Activated naive CD8-positive, alpha-beta T cell (primary cell): ENCODE data around the gene CYTL1.

ENCODE experiments used
- H3K27ac Mint-ChIP-seq: one replicate; pipeline ENCODE4 v1.8.0; 2021; ENCODE audit warnings: mixed read lengths
- H3K27me3 Mint-ChIP-seq: one replicate; pipeline ENCODE4 v1.8.0; 2021; ENCODE audit warnings: mixed read lengths
- H3K36me3 Mint-ChIP-seq: one replicate; pipeline ENCODE4 v1.8.0; 2021; ENCODE audit warnings: mixed read lengths
- H3K4me1 Mint-ChIP-seq: one replicate; pipeline ENCODE4 v1.8.0; 2021; ENCODE audit warnings: low read depth, mixed read lengths
- H3K4me3 Mint-ChIP-seq: one replicate; pipeline ENCODE4 v1.8.0; 2021; ENCODE audit warnings: mild to moderate bottlenecking, mixed read lengths
- H3K9me3 Mint-ChIP-seq: one replicate; pipeline ENCODE4 v1.8.0; 2021; ENCODE audit warnings: low read depth, mixed read lengths

The CYTL1 gene

DNA sequence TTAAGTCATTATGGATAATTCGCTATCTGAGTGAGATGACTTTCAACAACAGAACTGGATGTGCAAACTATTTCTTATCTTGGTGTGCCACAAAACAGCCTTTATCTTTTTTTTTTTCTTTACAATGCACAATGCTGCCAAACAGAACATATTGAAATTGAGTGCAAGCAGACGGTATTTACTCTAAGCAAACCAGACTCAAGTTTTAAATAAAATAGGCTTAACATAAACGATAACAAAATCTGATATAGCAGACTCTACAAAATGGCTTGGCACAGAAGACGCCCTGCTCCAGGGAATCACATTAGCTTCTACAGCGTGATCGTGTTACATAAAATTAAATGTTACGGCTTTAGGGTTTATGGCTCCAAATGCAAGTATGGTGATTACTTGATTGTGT, 22.4 kb upstream of the CYTL1 start:
- H3K4me3 Mint-ChIP-seq, result no peak overlapping the region
- no peaks in the 10 kb centered on the region for H3K4me1 Mint-ChIP-seq
- H3K27me3 Mint-ChIP-seq, result peaks cover 11% of the 10 kb centered on the region
- H3K36me3 Mint-ChIP-seq, result no peaks in the 10 kb centered on the region
- H3K9me3 Mint-ChIP-seq, result no peaks in the 10 kb centered on the region
- no peak overlapping the region for H3K27ac Mint-ChIP-seq

DNA sequence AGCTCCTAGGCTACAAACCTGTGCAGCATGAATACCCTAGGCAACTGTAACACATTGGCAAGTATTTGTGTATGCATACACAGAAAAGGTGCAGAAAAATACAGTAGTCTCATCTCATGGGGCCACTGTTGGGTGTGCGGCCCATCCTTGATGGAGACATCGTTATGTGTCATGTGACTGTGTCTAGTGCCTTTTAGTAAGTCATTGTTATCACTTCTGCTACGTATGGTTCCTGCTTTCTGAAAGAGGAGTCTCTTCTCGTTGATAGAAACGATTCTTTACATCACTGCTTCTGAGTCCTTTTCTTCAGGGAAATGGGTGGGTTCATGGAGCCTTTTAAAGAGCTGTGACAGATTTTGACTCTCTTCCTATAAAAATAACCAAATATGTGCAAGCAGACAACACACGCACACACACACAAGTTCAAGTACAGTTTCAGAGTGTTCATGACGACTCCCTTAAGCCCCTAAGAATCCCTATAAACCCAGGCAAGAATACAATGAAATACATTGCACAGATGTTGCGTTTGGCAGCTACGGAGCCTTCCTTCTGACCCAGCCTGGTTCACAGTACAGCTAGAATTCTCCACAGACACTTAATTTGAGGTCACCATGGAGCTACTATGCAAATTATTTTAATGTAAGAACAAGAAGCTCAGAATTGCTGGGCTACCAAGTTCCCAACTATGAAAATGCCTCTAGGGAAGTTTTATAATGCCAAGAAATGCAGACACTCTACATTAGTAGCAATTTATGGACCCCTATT, 21.8 kb upstream of the CYTL1 start:
- H3K4me3 Mint-ChIP-seq, result no peak overlapping the region
- peaks cover 11% of the 10 kb centered on the region for H3K27me3 Mint-ChIP-seq
- no peaks in the 10 kb centered on the region for H3K36me3 Mint-ChIP-seq
- H3K27ac Mint-ChIP-seq, result no peak overlapping the region
- H3K9me3 Mint-ChIP-seq, result no peaks in the 10 kb centered on the region
- H3K4me1 Mint-ChIP-seq, result no peaks in the 10 kb centered on the region

DNA sequence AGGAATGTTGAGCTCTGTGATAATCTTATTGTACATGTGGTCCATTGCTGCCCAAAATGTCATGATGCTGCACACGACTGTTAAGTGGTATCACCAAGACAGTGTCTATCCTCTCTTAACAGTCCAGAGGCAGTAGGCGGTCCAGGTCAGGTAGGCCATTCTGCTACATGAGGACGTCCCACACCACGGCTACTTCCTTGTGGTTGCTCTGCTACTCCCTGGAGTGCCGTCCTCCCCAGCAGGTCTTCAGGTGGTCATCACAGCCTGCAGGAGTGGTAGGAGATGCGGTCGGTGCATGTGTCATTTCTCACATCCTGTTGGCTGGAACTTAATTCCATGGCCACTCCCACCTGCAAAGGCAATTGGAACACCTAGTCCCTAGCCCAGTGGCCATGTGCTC, 20.5 kb upstream of the CYTL1 start:
- H3K27me3 Mint-ChIP-seq, result peaks cover 7% of the 10 kb centered on the region
- no peaks in the 10 kb centered on the region for H3K36me3 Mint-ChIP-seq
- H3K4me1 Mint-ChIP-seq, result no peaks in the 10 kb centered on the region
- H3K4me3 Mint-ChIP-seq, result no peak overlapping the region
- no peak overlapping the region for H3K27ac Mint-ChIP-seq
- H3K9me3 Mint-ChIP-seq, result no peaks in the 10 kb centered on the region

DNA sequence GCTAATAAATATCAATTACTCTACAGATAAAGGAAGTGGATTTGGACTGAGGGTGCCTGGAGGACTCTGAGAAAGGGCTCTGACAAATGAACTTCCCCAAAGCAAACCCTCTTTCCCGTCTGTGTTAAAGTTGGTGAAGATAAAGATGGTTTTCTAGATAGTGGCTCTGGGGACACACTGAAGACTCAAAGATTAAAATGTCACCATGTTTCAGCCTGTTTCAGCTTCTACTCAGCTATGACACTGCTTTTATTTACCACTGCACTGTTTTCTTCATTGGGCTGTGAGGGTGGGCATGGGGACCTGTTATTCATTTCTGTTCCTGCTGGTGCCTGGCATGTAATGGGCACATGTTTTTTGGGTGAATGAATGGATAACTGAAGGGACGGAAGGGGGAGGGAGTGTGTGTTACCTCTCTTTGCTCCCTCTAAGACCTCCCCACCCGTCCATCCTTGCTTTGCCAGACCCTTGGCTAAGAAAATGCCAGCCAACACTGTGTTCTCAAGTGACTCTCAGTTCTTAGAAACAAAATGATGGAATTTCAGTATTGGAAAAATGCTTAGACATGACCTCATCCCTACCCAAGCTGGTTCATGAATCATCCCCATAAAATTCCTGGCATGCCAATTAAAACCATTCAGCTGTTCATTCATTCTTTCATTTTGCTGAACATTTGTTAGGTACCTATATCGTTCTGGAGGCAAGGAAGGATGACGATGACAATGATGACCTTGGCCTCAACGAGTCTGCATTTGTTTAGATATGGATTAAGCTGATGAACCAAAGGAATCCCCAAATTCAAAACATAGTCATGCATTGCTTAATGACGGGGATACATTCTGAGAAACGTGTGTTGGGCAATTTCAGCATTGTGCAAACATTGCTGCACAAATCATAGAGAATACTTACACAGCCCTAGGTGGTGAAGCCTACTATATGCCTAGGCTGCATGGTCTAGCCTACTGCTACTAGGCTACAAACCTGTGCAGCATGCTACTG, 18.6 kb upstream of the CYTL1 start:
- Mint-ChIP-seq H3K4me3 (no peak overlapping the region), H3K27ac (no peak overlapping the region), H3K27me3 (no peaks in the 10 kb centered on the region), H3K36me3 (no peaks in the 10 kb centered on the region), H3K9me3 (no peaks in the 10 kb centered on the region), H3K4me1 (peaks cover 7% of the 10 kb centered on the region)

DNA sequence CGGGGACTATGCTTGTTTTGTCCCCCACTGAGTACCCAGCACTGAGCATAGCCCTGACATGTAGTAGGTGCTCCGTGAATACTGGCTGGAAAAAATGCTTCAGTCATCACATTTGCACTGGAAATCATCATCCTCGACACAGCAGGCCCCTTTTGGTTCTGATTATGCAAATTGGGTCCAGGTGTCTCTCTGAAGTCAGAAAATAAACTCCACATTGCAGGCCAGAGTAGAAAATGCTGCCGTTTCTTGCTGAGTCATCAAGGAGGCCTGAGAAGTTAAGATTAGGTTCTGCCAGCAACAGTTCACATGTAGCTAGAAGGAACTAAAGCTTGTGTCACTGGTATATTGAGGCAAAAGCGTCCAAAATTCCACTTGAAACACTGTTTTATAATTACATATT, 17.0 kb upstream of the CYTL1 start:
- no peak overlapping the region for H3K4me3 Mint-ChIP-seq
- H3K36me3 Mint-ChIP-seq, result no peaks in the 10 kb centered on the region
- no peaks in the 10 kb centered on the region for H3K9me3 Mint-ChIP-seq
- no peaks in the 10 kb centered on the region for H3K27me3 Mint-ChIP-seq
- H3K27ac Mint-ChIP-seq, result no peak overlapping the region
- peaks cover 7% of the 10 kb centered on the region for H3K4me1 Mint-ChIP-seq

DNA sequence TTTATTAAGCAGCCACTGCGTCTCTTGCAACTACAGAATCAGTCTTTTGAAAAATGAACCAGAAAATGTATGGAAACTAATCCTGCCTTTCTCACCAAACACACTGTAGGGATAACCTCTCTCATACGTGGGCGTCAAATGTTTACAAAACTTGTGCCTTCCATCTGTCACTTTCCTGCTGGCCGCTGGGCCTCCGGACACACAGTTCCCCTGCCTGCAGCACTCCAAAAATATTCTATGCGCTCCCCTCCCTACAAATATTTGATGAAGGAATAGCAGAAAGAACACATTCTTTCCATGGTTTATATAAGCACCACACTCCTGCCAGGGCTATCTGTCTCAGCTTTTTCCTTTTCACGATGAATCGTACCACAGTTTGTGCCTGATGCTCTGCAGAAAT, 14.9 kb upstream of the CYTL1 start:
- no peaks in the 10 kb centered on the region for H3K27me3 Mint-ChIP-seq
- H3K4me3 Mint-ChIP-seq, result no peak overlapping the region
- no peaks in the 10 kb centered on the region for H3K36me3 Mint-ChIP-seq
- peaks cover 7% of the 10 kb centered on the region for H3K4me1 Mint-ChIP-seq
- no peaks in the 10 kb centered on the region for H3K9me3 Mint-ChIP-seq
- H3K27ac Mint-ChIP-seq, result no peak overlapping the region

DNA sequence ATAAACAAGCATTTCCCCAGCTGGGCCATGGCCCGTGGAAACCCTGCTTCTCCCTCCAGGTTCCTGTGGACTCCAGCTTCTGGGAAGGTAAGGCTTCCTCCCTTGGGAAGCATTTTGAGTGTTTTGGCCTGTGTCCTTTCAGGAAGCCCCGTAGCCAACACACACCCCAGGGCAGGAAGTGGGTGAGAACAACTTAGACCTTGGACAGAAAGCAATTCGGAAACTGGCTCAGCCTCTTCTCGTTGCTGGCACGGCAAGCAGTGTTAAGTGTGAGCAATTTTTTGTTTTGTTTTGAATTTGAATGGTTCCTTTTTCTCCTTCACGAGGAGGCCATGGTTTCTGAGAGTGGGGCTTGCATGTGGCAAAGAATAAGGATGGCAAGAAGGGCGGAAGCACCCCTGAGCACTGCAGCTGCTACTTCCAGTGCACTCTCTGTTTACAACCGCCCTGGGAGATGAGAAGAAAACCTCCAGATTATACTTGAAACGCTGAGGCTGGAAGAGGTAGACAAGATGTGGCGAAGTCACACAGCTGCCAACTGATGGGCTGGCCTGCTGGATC, 14.1 kb upstream of the CYTL1 start:
- H3K9me3 Mint-ChIP-seq, result no peaks in the 10 kb centered on the region
- H3K27ac Mint-ChIP-seq, result no peak overlapping the region
- H3K27me3 Mint-ChIP-seq, result peaks cover 2% of the 10 kb centered on the region
- no peak overlapping the region for H3K4me3 Mint-ChIP-seq
- H3K4me1 Mint-ChIP-seq, result peaks cover 7% of the 10 kb centered on the region
- no peaks in the 10 kb centered on the region for H3K36me3 Mint-ChIP-seq

DNA sequence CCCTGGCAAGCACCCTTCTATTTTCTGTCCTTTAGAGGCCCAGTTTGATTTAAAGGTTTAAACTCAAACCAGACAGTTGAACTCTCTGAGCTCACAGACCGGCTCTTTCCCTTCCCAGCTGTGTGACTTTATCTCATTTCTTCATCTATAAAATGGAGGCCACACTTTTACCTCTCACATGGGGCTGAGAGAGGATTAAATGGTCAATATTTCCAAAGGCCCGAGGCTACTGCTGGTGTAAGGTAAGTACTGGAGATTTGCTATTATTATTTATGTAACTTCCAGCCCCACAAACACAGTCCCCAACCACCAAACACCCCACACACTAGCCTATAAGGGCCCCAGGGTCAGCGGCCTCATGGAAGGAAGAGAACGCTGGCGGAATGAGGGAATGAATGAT, 13.6 kb upstream of the CYTL1 start:
- H3K9me3 Mint-ChIP-seq, result no peaks in the 10 kb centered on the region
- H3K36me3 Mint-ChIP-seq, result no peaks in the 10 kb centered on the region
- peaks cover 7% of the 10 kb centered on the region for H3K4me1 Mint-ChIP-seq
- H3K27me3 Mint-ChIP-seq, result peaks cover 2% of the 10 kb centered on the region
- H3K4me3 Mint-ChIP-seq, result no peak overlapping the region
- no peak overlapping the region for H3K27ac Mint-ChIP-seq

DNA sequence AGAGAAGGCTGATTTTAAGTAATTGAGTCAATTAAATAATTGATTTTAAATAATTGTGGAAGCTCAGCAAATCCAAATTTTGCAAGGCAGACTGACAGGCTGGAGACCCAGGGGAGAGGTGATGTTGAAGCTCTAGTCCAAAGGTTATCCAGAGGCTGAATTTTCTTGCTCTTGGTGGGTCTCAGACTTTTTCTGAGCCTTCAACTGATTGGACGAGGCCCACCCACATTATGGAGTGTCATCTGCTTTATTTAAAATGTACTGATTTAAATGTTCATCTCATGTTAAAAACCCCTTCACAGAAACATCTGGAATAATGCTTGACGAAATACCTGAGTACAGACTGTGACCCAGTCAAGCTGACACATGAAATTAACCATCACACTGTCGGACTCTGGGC, 11.7 kb upstream of the CYTL1 start:
- peaks cover 7% of the 10 kb centered on the region for H3K4me1 Mint-ChIP-seq
- H3K27ac Mint-ChIP-seq, result no peak overlapping the region
- H3K36me3 Mint-ChIP-seq, result no peaks in the 10 kb centered on the region
- H3K9me3 Mint-ChIP-seq, result no peaks in the 10 kb centered on the region
- H3K4me3 Mint-ChIP-seq, result no peak overlapping the region
- H3K27me3 Mint-ChIP-seq, result peaks cover 2% of the 10 kb centered on the region

DNA sequence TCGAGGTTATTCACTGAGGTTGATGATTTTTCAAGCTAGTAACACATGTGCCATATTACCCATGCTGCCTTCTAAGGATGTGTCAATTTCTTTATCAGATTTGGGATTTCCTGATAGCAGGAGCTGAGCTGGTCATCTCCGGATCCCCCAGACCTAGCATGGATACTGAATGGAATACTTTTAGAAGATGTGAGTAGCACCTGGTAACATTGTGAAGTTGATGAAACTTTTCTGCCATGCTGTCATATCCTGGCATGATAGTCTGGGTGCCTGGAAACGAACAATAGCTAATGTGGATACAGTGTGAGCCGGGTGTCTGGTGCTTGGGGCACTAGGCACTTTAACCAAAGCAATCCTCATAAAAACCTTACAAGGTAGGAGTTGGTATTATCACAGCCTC, 11.0 kb upstream of the CYTL1 start:
- peaks cover 2% of the 10 kb centered on the region for H3K27me3 Mint-ChIP-seq
- no peaks in the 10 kb centered on the region for H3K36me3 Mint-ChIP-seq
- no peak overlapping the region for H3K27ac Mint-ChIP-seq
- no peaks in the 10 kb centered on the region for H3K9me3 Mint-ChIP-seq
- H3K4me3 Mint-ChIP-seq, result no peak overlapping the region
- peaks cover 7% of the 10 kb centered on the region for H3K4me1 Mint-ChIP-seq

DNA sequence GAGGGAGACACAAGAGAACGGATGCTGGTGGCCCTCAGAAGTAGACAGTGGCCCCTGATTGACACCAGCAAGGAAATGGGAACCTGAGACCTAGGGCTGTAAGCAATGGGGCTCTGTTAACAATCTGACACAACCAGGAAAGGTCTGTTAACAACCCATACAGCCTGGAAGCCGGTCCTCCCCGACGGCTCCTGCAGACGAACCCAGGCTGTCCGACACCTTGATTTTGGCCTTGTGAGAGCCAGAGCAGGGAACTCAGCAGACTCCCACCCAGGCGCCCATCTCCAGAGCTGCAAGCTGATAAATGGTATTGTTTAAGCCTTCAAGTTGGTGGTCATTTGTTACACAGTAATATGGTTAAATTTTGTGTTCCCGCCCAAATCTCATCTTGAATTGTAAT, 10.2 kb upstream of the CYTL1 start:
- Mint-ChIP-seq H3K36me3 (no peaks in the 10 kb centered on the region), H3K27ac (no peak overlapping the region), H3K9me3 (no peaks in the 10 kb centered on the region)

DNA sequence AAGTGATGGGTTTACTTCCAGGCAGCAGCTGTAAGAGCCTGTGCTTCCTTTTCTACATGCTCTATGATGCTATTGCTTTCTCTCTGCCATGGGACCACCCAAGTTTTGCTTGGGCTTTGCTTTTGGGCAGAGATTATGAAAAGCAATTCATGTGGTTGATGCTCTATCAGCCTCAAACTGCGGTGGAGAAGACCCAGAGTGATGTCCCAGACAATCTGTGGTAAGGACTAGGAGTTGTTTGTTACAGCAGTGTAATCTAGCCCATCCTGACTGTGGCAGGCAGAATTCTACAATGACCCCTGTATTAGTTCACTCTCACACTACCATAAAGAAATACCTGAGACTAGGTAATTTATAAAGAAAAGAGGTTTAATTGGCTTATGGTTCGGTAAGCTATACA, 9.2 kb upstream of the CYTL1 start:
- H3K36me3 Mint-ChIP-seq, result no peaks in the 10 kb centered on the region
- H3K4me1 Mint-ChIP-seq, result peaks cover 3% of the 10 kb centered on the region
- H3K27me3 Mint-ChIP-seq, result peaks cover 2% of the 10 kb centered on the region
- no peak overlapping the region for H3K27ac Mint-ChIP-seq
- no peaks in the 10 kb centered on the region for H3K9me3 Mint-ChIP-seq
- H3K4me3 Mint-ChIP-seq, result no peak overlapping the region

More for the DNA sequence above, 10.2 kb upstream of the CYTL1 start:
- no peak overlapping the region for H3K4me3 Mint-ChIP-seq
- H3K27me3 Mint-ChIP-seq, result peaks cover 2% of the 10 kb centered on the region
- peaks cover 7% of the 10 kb centered on the region for H3K4me1 Mint-ChIP-seq

DNA sequence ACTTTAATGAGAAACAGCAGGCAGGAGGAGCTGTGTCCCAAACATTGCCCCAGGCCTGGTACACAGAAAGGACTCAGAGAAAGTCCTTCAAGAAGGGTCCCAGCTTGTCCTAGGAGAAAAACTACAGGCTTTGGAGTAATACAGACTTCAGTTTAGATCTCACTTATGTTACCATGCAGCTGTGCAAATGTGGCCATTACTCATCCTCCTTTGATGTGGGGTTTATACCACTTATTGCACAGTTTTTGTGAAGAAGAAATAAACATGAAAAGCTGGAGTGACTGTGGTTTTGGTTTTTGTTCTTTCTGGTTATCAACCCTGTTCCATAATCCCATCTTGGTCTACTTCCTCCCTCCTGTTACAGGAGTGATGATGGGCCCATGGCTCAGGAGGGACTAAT, 8.1 kb upstream of the CYTL1 start:
- Mint-ChIP-seq H3K4me1 (no peaks in the 10 kb centered on the region), H3K27me3 (peaks cover 2% of the 10 kb centered on the region), H3K27ac (no peak overlapping the region), H3K36me3 (no peaks in the 10 kb centered on the region), H3K4me3 (no peak overlapping the region), H3K9me3 (no peaks in the 10 kb centered on the region)

DNA sequence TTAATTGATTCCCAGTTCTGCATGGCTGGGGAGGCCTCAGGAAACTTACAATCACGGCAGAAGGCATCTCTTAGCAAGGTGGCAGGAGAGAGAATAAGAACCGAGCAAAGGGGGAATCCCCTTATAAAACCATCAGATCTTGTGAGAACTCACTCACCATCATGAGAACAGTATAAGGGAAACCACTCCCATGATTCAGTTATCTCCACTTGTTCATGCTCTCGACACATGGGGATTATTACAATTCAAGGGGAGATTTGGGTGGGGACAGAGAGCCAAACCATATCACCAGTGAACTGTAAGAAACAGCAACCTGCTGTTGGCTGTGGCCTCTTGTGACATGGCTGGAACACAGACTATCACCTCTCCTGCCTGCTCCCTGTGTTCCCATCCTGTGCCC, 7.1 kb upstream of the CYTL1 start:
- H3K27ac Mint-ChIP-seq, result no peak overlapping the region

DNA sequence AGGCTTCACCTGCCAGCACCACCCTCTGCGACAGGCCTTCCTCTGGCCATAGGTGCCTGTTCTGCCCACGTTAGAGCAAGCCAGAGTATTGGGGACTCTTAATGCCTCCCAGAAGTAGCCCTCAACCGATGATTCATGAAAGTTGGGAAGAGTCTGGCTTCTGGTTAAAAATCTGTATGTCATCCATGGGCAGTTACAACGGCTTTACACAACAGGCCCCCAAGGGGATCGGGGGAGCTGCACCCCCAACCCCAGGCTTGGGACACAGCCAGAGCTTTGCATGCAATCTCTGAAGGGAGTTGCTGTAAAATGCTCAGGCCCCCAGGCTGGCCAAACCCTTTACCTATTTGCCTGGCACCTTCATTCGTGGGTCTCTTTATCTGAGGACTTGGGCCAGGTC, 5.4 kb upstream of the CYTL1 start:
- Mint-ChIP-seq H3K4me3 (no peak overlapping the region), H3K27me3 (peaks cover 2% of the 10 kb centered on the region), H3K27ac (no peak overlapping the region), H3K9me3 (no peaks in the 10 kb centered on the region), H3K36me3 (no peaks in the 10 kb centered on the region), H3K4me1 (no peaks in the 10 kb centered on the region)

More for the DNA sequence above, 7.1 kb upstream of the CYTL1 start:
- no peaks in the 10 kb centered on the region for H3K36me3 Mint-ChIP-seq
- H3K27me3 Mint-ChIP-seq, result peaks cover 2% of the 10 kb centered on the region
- no peak overlapping the region for H3K4me3 Mint-ChIP-seq
- H3K4me1 Mint-ChIP-seq, result no peaks in the 10 kb centered on the region
- H3K9me3 Mint-ChIP-seq, result no peaks in the 10 kb centered on the region
